Fibroblast of peridontal ligament (primary cell): ENCODE results near the gene RPS8.
"Not testable (repeated sequence)": the region's sequence is repeated elsewhere in the genome, so short reads cannot be mapped to it uniquely, and the experiment has no call there.

Source experiments
- DNase-seq: peaks from one replicate; pipeline ENCODE4 v3.0.0-alpha.2; 2010; ENCODE audit errors: extremely low read depth

Gene RPS8

DNA sequence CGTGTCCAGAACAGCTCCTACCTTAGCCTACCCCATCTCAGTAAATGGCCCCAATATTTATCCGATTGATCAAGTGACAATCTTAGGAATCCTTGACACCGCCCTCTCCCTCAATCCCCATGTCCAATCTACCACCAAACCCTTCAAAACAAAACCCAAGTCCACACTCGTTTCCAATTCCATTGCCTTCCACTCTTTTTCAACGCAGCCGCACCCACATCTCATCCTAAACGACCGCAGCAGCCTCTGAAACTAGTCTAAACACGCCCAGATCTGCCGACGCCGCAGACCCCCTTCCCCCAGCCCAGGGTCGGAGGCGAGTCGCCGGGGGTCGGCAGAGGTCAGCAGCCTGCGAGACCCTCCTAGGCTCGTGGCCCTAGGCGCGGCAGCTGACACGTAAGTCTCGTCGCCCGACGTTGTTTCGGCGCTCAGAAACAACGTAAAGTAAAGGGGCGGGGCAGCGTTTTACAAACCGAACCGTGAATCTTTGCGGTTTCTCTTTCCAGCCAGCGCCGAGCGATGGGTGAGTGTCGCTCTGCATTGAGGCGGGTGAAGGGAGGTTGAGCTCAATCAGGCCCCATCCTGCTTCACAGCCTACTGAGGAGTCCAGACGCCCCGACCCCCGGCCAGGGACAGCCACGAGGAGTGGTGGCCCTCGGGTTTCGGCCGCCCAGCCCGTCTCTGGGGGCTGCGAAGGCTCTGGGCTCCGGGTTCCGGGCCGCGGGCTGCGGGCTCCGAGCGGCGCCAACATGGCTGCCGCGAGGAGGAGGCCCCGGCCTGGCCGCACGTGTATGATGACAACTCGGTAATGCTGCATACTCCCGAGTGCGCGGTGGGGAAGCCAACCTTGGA lies at the start of gene RPS8:
TSS of gene RPS8 (plus strand) at position 463 of the 852 bp plus-strand sequence. CDS start at position 520, 57 bp downstream.
- DNase-seq, result peak; percentile 94

DNA sequence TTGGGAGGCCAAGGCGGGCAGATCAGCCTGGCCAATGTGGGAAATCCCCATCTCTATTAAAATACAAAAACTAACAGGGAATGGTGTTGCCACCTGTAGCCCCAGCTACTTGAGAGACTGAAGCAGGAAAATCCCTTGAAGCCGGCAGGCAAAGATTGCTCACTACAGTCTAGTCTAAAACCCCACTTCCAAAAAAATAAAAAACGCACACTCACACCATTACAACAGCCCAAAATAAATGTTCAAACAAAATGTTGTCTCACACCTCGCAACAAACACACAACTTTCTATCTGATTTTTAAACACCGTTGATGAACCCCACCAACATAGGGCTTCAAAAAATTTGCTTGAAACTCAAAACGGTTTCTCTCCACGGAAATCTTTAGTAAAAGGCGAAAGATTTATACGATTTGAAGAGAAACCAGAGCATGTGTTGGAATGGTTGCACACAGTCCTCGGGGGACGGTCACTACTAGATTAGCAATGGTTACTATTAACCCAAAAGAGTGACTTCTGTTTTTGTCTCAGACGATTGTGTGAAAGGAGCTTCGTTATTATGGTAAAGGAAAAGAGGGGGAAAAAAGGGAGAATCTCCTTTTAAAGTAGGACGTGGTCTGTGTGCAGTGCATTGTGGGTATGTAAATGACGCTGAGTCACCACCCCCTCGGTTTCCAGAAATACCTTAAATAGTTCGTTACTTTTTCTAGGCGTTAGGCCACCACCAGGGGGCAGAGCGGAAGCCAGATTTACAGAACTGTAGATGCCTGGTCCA lies 44.4 kb upstream of the RPS8 start, which contains the start of gene RNU5D-1:
TSS of gene RNU5D-1 (minus strand) at position 430 of the 772 bp plus-strand sequence.
- DNase-seq, result peak; percentile 98

DNA sequence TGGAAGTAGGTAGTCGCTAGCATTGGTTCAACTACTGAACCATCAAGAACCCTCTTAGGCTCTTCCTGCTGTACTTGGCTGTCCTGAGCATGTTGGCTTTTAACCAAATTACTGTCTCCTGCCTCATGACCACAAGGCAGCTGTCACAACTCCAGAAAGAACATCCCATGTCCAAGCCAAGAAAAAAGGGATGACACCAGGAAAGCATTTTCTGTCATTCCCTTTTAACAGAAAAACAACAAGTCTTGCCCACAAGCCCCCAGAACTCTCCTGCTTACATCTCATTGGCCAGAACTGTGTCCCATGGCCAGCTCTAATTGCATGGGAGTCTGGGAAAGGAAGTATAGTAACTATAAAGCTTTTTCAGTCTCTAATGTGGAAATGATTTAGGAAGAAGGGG lies 42.0 kb upstream of the RPS8 start:
- peak; percentile 51 for DNase-seq

DNA sequence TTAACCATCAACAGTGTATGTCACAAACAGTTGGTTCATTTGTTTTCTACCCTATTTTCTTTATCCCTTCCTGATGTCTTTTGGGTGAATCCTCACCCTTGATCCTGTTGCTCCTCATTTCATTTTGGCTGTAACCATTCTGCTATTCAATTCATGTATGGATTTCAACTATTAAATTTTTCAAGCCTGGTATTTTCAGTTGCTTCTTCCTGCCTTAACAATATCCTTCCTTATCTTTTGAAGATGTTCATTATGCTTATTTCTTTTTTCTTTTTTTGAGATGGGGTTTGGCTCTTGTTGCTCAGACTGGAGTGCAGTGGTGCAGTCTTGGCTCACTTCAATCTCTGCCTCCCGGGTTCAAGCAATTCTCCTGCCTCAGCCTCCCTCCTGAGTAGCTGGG lies 41.6 kb upstream of the RPS8 start:
- DNase-seq, result no peak

DNA sequence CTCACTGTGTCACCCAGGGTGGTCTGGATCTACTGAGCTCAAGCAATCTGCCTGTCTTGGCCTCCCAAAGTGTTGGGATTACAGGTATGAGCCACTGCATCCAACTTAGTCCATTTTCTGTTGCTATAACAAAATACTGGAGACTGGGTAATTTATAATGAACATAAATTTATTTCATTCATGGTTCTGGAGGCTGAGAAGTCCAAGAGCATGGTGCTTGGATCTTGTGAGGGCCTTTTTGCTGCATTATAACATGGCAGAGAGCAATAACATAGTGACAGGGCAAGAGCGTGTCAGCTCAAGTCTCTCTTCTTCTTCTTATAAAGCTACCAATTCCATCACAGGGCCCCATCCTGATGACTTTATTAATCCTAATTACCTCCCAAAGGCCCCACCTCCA lies 39.3 kb upstream of the RPS8 start:
- DNase-seq, result no peak

DNA sequence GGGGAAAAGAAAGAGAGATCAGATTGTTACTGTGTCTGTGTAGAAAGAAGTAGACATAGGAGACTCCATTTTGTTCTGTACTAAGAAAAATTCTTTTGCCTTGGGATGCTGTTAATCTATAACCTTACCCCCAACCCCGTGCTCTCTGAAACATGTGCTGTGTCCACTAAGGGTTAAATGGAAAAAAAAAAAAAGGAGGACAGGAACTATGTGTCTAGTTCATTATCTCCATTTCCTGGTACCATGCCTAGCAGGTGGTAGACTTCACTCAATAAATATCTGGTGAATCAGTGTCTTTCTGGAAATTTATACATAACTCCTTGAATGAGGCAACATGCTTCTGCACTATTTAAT lies 36.4 kb upstream of the RPS8 start:
- not testable (repeated sequence) for DNase-seq

DNA sequence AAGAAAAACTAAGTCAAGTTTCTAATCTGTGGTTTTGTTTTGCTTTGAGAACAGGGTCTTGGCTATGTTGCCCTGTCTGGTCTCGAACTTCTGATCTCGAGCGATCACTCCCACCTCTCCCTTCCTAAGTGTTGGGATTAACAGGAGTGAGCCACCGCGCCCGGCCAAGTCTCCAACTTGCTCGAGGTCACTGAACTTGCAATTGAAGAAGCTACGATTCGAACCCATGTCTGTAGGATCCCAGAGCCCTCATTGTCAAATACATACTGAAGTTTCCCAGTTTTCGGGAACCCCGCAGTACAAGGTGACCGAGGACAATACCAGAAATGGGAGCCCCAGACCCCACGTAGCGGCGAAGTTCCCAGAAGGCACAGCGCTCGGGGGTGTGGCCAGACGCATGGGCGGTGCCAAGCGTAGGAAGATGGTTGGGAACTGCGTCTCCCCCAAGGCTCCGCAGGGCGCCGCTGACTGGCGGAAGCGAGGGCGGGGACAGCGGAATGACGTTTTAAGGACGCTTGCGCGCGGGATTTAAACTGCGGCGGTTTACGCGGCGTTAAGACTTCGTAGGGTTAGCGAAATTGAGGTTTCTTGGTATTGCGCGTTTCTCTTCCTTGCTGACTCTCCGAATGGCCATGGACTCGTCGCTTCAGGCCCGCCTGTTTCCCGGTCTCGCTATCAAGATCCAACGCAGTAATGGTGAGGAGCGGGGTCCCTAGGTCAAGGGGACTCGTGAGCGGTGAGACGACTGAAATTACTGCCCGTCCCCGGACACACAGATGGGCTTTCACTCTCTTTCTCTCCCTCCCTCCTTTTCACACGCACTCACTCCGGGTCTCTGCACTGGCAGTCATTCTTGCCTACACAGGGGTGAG lies 35.8 kb upstream of the RPS8 start, which contains the start of gene KIF2C:
TSS of gene KIF2C (plus strand) at position 531 of the 872 bp plus-strand sequence. CDS start at position 627, 96 bp downstream.
- DNase-seq, result peak; percentile 96

DNA sequence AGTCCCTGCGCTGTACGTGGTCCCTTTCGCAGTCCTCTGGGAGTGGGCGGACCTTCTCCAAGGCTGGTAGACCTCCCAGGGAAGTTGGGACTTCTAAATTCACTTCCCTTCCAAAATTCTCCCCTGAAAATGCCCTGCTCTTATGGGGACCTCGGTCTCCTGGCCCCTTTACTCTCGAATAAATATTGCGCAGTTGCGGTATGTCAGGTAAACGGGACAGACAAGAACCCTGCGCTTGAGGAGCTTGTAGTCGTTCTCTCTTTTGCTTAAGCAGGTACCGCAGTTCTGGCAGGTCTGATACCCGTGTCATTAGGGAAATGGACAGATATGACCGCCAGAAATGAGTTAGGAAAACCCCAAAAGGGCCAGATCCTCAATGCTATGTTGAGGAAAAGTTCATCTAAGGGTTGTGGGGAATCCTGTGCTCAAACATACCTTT lies 35.1 kb upstream of the RPS8 start:
- no peak for DNase-seq

DNA sequence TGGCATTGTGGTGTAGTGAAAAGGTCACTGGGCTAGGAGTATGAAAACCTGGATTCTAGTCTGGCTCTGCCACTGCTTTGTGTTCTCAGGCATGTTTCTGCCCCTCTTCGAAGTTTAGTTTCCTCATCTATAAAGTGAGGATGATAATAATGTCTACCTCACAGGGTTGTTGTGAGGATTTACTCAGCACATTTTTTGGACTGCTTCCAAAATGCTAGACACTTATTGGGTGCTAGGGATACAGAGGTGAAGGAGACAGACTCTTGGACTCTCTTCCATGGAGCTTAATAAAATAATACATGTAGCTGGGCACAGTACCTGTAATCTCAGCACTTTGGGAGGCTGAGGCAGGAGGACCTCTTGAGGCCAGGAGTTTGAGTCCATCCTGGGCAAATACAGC lies 32.1 kb upstream of the RPS8 start:
- DNase-seq, result no peak

DNA sequence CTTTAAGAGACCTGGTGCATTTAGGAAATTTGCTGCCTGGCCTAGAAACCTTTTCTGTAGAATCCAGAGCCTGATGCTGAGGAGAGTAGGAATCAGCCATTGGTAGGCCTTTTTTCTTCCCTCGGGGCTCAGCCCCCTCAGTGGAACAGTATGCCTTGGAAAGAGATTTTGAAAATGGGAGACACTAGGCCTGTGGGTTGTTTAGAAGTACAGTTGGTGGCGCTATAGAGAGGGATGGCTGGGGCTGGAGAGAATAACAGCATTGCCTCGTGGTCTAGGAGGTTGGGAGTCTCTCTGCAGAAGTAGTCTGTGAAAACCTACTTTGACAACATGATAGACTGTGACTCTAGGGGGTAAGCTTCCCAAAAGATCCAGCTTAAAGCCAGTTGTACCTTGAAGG lies 27.5 kb upstream of the RPS8 start:
- no peak for DNase-seq

DNA sequence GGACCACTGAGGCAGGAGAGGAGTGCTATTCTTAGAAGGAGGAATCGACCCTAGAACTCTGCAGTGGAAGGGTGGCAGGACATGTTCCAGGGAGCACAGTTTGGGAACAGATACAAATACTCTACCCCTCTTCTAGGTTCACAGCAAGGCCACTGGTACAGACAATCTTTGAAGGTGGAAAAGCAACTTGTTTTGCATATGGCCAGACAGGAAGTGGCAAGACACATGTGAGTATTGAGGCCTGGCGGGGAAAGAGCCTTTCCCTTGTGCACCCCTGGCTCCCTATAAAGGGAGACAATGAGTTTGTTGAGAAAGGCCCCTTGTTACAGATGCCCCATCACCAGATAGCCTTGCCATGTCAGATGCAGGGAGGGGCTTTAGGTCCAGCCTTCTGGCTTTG lies 17.9 kb upstream of the RPS8 start:
- no peak for DNase-seq

DNA sequence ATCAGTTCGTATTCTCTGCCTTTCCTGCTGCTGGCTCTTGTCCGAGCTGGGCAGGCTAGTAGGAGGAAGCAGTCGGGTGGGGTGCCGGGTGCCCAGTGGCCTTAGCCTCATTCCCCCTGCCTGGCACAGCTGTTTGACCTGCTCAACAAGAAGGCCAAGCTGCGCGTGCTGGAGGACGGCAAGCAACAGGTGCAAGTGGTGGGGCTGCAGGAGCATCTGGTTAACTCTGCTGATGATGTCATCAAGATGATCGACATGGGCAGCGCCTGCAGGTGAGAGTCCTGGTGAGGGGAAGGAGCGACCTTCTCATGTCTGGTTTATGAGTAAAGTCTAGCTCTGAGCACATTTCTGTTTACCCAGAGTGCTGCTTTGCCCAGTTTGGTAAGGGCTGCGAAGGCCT lies 16.3 kb upstream of the RPS8 start:
- DNase-seq, result no peak

DNA sequence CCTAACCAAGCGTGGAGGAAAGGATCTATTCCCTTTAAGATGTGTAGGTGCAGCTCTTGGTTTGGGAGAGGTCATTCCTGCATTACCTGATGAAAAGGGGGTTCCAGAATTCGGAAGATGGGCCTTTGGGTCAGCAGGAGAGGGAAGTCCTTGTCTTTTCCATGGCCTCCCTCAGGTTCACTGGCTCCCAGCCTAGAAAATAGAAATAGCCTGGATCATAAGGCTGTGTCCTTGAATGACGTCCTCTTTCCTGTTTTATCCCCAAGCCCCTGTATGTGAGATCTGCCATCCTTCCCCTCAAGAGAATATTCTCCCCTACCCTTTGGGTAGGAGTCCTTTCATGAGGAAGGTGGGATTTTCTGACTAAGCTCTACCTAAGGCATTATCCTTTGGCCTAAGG lies 14.5 kb upstream of the RPS8 start:
- no peak for DNase-seq

DNA sequence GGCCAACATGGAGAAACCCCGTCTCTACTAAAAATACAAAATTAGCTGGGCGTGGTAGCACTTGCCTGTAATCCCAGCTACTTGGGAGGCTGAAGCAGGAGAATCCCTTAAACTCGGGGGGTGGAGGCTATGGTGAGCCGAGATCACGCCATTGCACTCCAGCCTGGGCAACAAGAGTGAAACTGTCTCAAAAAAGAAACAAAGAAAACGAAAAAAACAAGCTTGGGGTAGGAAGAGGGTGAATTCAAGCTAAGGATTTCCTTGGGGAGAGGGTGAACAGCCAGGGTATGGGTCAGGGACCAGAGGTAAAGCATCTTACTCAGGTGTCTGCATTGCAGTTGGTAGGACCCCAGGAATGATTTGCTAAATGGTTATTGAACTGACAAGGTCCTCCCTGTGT lies 8.9 kb upstream of the RPS8 start:
- not testable (repeated sequence) for DNase-seq

DNA sequence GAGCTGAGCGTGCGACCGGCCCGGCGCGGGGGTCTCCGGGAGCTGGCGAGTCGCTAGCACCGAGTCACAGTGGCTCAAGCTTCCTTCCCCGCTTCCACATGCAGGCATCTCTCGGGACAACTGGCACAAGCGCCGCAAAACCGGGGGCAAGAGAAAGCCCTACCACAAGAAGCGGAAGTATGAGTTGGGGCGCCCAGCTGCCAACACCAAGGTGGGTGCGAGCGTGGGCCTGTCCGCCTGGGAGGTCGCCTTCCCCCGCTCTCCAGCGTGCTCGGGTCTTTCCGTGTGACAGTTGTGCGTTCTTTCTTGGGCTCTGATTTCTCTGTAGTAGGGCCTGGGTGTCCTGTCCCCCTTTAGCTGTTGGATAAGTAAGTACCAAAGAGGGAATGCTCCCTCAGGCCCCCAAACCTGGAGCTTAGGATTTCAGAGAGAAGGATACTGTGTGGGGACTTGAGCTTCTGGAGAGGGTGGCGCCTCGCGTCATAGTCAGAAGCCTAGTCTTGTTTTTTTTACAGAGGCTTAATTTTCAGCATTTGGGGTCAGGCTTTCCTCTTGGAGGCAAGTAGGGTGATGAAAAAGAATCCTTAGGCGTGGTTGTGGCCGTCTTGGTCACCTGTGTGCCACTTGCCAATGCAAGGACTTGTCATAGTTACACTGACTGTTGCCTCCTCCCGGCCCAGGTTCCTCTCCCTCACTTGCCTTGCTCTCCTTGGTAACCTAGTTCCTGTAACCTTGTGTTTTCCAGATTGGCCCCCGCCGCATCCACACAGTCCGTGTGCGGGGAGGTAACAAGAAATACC lies 790 bp downstream of the RPS8 start:
- no peak for DNase-seq

DNA sequence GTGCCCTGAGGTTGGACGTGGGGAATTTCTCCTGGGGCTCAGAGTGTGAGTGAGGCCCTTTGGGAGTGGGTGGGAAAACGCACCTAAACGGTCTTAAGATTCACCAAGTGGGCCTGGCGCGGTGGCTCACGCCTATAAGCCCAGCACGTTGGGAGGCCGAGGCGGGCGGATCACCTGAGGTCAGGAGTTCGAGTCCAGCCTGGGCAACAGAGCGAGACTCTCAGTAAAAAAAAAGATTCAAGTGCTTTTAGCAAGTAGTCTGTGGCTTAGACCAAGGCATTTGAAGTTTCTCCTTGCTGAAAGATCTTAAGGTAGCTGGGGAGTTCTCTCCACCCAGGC lies 1.4 kb downstream of the RPS8 start:
- DNase-seq, result peak; percentile 10

DNA sequence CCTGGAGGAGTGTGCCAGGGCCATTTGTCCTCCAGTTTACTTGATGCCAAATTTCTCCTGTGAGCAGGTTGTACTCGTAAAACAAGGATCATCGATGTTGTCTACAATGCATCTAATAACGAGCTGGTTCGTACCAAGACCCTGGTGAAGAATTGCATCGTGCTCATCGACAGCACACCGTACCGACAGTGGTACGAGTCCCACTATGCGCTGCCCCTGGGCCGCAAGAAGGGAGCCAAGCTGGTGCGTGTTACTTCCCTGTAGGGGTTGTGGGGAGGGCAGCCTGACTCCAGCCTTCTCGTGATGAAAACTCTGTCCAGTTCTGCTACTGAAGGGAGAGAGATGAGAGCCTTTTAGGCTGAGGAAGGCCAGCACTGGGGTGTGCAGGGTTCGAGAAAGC lies 2.2 kb downstream of the RPS8 start:
- no peak for DNase-seq

DNA sequence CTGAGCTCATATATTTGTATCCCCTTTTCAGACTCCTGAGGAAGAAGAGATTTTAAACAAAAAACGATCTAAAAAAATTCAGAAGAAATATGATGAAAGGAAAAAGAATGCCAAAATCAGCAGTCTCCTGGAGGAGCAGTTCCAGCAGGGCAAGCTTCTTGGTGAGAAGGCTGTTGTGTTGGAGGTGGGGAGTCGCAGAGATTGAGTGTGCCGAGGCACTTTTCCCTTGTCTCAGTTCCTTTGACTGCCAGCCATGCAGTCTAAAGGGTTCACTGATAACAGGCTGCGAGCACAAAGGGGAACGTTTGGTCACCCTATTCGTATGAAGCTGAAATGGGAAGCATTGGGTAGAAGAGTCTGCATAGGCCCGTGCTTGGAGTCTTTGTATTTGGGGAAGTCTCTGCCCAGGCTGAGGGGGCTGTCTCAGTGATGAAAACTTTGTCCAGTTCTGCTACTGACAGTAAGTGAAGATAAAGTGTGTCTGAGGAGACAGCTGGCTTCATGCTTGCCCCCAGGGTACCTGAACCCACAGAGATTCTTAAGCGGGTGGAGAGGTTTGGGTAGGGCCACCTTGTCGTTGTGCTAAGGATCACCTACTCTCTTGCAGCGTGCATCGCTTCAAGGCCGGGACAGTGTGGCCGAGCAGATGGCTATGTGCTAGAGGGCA lies 2.8 kb downstream of the RPS8 start:
- DNase-seq, result no peak

DNA sequence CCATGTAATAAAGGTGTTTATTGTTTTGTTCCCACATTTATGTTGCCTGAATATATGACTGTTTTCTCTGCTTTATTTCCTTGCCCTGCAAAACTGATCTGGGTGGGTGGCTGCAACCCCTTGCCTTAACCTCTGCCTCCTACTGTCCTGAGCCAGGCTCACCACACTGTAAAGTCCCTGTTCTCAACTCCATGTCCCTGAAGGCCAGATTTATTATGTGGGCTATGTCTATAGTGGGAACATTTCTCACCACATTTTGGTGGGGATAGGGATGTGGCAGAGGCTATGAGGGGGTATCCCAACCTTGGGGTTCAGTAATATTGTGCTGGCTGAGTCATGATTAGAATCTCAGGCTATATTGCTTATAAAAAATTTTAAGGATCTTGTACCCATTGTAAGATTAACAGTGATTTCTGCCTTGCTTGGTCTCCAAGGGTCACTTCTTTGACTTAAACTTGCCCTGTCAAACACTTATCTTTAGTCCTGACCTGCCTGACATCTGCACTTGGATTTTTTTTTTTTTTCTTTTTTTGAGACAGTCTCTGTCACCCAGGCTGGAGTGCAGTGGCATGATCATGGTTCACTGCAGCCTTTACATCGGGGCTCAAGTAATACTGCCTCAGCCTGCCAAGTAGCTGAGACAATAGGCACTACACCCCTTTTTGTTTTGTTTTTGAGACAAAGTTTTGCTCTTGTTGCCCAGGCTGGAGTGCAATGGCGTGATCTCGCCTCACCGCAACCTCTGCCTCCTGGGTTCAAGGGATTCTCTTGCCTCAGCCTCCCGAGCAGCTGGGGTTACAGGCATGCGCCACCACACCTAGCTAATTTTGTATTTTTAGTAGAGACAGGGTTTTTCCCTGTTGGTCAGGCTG lies 3.6 kb downstream of the RPS8 start:
- DNase-seq, result no peak
